HG03108 (cell line): ENCODE measurements around the gene NDUFAF5.

Source experiments
- ATAC-seq: cut with Tn5 transposase; IDR thresholded peaks from one replicate; pipeline ENCODE4 v1.9.1; 2021; ENCODE audit warnings: moderate library complexity; ENCODE audit not compliant: unreplicated experiment

Gene NDUFAF5

DNA sequence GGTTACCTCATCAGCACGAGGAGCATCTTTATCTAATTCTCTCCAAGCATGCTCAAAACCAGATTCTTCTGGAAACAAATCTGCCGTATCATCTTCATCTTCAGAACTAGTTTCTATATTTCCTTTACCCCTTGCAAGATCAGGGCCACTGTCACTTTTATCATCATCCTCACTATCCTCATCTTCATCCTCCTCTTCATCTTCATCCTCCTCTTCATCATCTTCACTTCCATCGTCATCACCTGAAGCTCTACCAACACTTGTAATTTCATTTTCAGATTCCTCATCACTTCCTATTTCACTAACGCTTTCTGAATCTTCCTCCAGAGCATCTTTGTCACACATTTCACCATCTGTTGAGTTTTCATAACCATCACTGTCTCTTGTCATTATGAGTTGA lies 9.0 kb upstream of the NDUFAF5 start:
- ATAC-seq, result no peak

- no peak for ATAC-seq
Measured at GRCh38 chr20:13777171-13777601, 7.6 kb upstream of the NDUFAF5 start.

DNA sequence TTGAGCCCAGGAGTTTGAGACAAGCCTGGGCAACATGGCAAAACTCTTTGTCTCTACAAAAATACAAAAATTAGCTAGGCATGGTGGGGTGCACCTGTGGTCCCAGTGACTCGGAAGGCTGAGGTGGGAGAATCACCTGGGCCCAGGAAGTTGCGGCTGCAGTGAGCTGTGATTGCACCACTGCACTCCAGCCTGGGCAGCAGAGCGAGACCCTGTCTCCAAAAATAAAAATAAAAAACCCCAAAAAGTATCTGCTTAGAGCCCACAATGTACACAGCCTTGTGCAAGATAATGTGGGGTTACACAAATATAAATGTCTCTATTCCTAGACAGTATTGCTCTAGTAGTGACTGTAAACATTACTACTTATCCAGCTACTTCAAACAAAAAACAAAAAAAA lies 6.0 kb upstream of the NDUFAF5 start:
- ATAC-seq, result no peak

DNA sequence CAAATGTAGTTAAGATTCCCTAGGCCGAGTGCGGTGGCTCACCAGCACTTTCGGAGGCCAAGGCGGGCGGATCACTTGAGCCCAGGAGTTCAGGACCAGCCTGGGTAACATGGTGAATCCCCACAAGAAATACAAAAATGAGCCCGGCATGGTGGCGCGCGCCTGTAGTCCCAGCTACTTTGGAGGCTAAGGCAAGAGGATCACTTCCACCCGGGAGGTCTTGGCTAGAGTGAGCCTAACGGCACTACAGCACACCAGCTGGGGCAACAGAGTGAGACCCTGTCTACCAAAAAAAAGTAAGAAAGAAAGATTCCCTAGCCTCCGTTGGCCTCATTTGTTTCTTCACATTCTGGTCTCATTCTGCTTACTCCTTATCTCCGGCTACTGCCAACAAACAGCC lies 1.3 kb upstream of the NDUFAF5 start:
- ATAC-seq, result no peak

DNA sequence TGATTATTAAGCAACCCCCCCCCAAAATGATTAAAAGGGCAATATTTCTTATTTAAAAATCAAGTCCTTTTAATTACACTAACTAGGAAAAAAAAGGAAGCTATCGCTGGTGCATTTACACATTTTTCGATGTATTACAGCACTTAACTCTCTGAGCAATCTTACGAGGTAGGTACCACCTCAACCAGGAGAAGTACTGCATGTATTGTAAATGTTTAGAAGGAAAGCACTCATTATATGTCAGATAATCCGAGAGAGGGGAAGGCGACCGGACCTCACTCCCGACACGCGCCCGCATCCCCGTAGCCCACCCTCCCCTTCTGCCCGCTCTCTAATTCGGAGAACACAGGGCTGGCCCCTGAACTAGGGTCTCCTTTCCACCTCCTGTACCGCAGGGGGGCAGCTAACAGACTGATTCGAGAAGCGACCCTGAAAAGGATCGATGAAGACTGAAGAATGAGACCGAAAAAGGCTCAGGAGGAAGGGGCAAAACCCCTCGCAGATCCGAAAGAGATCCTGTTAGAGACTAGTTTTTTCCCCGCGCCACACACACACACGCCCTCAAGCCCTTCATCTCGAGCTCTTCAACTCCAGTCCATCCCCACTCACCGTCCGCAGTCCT lies 446 bp upstream of the NDUFAF5 start:
- ATAC-seq, result no peak

DNA sequence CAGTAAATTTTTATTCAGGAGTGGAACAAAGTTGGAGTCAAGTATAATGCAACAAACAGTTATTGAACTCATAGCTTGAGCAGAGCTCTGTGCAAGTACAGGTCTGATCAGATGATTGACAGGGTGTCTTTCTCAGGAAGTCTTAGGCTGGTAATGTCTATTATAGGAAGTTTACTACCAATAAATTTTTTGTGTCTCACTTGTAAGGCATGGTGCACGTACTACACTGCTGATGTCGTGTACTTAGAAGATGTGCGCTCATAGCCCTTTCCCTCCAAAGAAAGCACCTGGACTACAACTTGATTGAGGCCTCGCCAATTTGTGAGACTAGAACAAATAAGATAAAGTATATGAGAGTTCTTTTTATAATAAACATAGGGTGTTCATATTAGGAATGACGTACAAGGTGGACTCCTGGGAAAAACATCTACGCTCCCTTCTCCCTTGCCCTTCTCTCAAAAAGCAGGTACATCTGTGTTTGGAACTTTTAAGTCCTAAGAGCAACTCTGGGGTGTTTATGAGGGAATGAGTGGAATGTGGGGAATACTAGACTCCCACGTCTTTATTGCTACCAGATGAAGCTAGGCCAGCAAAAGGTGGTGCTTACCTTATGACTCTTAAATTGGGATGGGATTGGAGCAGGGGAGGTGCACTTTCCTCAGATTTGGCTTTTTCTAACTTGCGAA lies 1.5 kb downstream of the NDUFAF5 start:
- no peak for ATAC-seq

DNA sequence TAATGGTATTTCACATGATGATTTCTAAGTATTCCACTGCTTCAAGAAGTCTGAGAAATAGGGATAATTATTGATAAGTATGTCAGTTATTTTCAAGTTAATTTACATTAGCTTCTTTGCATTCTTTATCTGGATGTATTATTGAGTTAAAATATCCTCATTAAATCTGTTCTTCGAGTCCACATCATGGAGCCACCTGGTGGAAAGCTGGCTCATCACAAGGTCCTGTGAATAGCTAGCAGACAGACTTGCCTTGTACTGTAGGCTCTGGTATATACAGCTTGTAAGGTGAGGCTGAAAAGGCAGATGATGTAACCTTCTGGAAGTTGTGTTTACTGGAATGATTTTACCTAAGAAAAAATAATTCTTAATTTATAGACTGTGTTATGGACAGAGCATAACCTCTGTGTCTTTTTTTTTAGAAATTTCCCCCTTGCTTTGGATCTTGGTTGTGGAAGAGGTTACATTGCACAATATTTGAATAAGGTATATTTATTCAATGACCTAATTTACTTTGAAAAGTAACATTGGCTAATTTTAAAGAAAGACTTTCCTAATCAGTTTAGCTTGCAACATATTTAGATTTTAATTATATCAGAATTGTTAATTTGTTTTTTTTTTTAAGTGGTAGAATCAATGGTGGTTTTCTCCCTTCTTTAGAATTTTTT lies 3.5 kb downstream of the NDUFAF5 start:
- ATAC-seq, result no peak

GRCh38 chr20:13790708-13791107 lies 5.9 kb downstream of the NDUFAF5 start:
- ATAC-seq, result no peak

- ATAC-seq, result no peak
Measured at GRCh38 chr20:13791540-13792459, 7.0 kb downstream of the NDUFAF5 start.

DNA sequence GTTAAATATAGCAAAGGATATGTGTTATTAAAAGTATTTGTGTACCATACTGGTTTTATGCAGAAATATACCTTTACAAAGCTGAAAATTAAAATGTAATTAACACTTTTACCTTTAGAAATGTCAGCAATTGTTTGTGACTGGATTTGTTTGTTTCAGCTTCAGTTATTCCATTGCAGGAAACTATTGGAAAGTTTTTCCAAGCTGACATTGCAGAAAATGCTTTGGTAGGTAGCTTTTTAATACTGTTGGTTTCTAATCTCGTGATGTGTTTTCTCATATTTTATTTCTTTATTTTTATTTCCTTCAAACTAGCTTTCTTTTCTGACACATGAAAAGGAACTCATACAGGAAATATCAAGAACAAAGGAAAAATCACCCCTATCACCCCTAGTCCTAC lies 8.2 kb downstream of the NDUFAF5 start:
- no peak for ATAC-seq

DNA sequence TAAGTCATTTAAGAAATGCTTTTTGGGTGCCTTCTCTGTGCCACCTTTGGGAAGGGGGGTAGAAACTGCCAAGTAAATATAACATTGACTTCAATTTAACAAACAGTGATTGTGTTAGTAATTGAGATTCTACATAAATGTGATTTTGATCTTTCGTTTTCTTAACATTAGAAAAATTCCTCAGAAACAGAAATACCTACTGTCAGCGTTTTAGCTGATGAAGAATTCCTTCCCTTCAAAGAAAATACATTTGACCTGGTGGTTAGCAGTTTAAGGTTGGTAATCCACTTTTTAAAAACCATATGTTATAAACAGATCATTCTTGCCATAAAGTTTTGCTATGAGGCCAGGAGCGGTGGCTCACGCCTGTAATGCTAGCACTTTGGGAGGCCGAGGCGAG lies 9.8 kb downstream of the NDUFAF5 start:
- no peak for ATAC-seq

DNA sequence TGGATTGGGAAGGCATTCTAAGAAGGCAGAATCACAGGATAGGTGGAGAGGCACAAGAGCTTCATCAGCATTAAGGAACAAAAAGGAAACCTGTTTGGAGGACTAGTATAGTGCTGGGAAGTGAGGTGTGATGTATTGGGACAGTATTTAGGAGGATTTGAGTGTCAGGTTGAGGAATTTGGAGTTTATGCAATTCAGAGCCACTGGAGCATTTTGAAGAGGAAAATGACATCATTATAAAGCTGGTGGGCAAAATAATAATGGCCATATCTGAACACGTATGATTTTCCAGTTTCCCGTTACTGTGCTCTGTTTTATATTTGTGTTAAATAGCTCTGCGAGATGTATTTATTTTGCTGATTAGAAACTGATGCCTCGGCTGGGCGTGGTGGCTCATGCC lies 14.2 kb downstream of the NDUFAF5 start:
- no peak for ATAC-seq

- no peak for ATAC-seq
Measured at GRCh38 chr20:13799974-13800373, 15.1 kb downstream of the NDUFAF5 start.

DNA sequence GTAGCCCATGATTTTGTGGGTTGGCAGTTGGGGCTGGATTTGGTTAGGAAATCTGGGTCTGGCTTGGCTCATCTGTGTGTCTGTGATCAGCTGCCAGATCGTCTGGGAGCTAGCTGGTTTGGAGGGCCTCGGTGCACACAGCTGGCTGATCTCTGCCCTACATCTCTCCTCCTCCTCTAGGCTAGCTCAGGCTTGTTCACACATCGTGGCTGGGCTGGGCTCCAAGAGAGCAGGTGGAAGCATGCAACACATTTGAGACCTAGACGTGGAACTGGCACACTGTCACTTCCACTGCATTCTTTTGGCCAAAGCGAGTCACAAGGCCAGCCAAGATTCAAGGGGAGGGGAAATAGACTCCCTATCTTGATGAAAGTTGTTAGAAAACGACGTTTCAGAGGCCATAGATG lies 15.9 kb downstream of the NDUFAF5 start:
- ATAC-seq, result no peak

- no peak for ATAC-seq
Measured at GRCh38 chr20:13809373-13809772, 24.5 kb downstream of the NDUFAF5 start.

DNA sequence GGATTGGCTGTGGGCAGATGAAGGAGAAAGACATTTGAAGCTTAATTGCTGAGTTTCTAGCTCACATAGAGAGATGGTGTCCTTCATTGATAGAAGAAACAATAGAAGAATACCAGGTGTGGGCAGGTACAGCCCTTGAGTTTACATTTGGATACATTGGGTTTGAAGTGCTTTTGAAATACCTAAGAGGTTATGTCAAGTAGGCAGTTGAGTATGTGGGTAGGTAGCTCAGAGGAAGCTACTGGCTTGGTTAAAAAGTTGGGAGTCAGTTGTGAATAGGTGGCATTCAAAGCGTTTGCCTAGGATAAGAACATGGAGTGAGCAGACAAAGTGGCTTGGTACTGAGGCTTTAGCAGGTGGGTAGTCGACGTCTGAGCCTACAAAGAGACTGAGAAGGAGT lies 25.0 kb downstream of the NDUFAF5 start:
- no peak for ATAC-seq

DNA sequence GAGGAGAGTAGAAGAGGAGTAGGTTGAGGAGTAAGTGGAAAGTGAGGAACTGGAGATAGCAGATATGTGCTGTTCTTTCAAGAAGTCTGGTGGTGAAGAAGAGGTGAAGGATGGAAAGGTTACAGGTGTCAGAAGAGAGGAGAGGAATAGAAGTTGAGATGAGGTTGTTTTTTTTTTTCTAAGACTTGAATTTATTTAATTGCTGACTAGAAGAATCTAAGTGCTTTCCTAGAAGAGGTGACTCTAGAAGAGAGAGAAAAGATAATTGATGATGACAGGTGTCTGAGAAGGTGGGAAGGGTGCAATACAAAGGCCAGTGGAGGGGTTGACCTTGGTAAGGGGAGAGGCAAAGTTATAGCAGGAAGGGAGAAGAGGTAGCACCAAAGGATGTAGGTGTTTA lies 25.6 kb downstream of the NDUFAF5 start:
- ATAC-seq, result no peak

- no peak for ATAC-seq
Measured at GRCh38 chr20:13813910-13814309, 29.1 kb downstream of the NDUFAF5 start.

- ATAC-seq, result no peak
Measured at GRCh38 chr20:13814672-13815071, 29.8 kb downstream of the NDUFAF5 start.

GRCh38 chr20:13816757-13817156 lies 31.9 kb downstream of the NDUFAF5 start:
- ATAC-seq, result no peak

DNA sequence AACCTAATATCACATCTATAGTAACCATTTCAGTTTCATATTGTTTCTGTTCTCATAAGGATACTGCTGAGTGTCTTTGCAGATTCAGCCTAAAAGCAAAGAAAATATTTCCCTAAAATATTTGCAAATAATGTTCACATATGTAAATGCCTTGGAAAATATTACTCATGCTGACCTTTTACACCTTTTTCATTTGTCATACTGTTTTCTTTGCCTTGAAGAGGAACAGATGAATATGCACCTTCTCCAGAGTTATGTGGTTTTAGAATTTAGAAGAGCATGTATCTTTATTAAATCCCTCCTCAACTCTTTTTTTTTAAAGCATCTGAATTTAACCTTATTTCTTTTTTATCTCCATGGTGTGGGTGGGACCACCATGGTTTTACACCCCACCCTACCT lies 32.5 kb downstream of the NDUFAF5 start:
- no peak for ATAC-seq
